Islet precursor cell (in vitro differentiated cells): ENCODE results near the gene EYS.

Experiments
- DNase-seq: peaks from one replicate; pipeline ENCODE4 v3.0.0-alpha.2; 2018

Gene EYS

GRCh38 chr6:63677282-63677681 is 2029.7 kb downstream of the EYS start:
- DNase-seq = no peak

- DNase-seq = no peak
These were observed 2030.5 kb downstream of the EYS start for GRCh38 chr6:63676412-63677114.

GRCh38 chr6:63675138-63675537 is 2031.9 kb downstream of the EYS start:
- no peak for DNase-seq

GRCh38 chr6:63674635-63675034 is 2032.4 kb downstream of the EYS start:
- no peak for DNase-seq

GRCh38 chr6:63673692-63674091 is 2033.3 kb downstream of the EYS start:
- no peak for DNase-seq

- no peak for DNase-seq
These were observed 2034.4 kb downstream of the EYS start for GRCh38 chr6:63672582-63673129.

GRCh38 chr6:63671098-63671754 is 2035.8 kb downstream of the EYS start:
- no peak for DNase-seq
